ENCODE results near the gene HYLS1. TPM values are rescaled to one million over a fixed set of nuclear protein-coding genes. Genes with fewer than 3 reads are reported as not detected.

HYLS1 gene
- total RNA-seq, 1 donor, result 10.4 TPM

- no peak for TF ChIP-seq CTCF (IDR thresholded peaks at IDR 0.05; ENCODE audit: insufficient read depth, low read depth, low read length)
- DNase-seq (ENCODE audit: low read depth), result no peak
- H3K4me3 ChIP-seq (ENCODE audit: low read depth, low read length), result no peak overlapping the region
Measured at GRCh38 chr11:125949271-125950177, 62.1 kb downstream of the HYLS1 start.

GRCh38 chr11:125950178-125950490 is 62.7 kb downstream of the HYLS1 start:
- DNase-seq (ENCODE audit: low read depth), result no peak
- no peak overlapping the region for H3K4me3 ChIP-seq (ENCODE audit: low read depth, low read length)
- no peak for TF ChIP-seq CTCF (IDR thresholded peaks at IDR 0.05; ENCODE audit: insufficient read depth, low read depth, low read length)

Other genes with a start within 250 kb of the HYLS1 start
- not detected in 2 replicates for gene ACRV1, start 206.8 kb upstream of the HYLS1 start, total RNA-seq
- gene PATE1, start 141.4 kb upstream of the HYLS1 start, total RNA-seq, result not detected in 2 replicates
- gene PATE2, start 108.8 kb upstream of the HYLS1 start, total RNA-seq, result 0.32 TPM in 1 of 2 replicates, not detected in the other
- not detected in 2 replicates for gene PATE3, start 99.5 kb upstream of the HYLS1 start, total RNA-seq
- not detected in 2 replicates for gene PATE4, start 54.4 kb upstream of the HYLS1 start, total RNA-seq
- 10.4 and 10.6 TPM in 2 replicates for gene PUS3, start 15.5 kb downstream of the HYLS1 start, total RNA-seq
- not detected in 2 replicates for gene DDX25, start 16.8 kb downstream of the HYLS1 start, total RNA-seq
- gene VSIG10L2, start 58.4 kb downstream of the HYLS1 start, total RNA-seq, result not detected in 2 replicates
- 2.3 and 2.6 TPM in 2 replicates for gene CDON, start 175.2 kb downstream of the HYLS1 start, total RNA-seq

Data from fibroblast of villous mesenchyme (primary cell).